Prostate gland (tissue), 2 donors: ENCODE results near the gene HOXA4.

Source experiments
- POLR2A ChIP-seq: fragments of 450-650 bp; IDR thresholded peaks from one replicate; pipeline ENCODE4 v1.6.1; 2016; ENCODE audit warnings: antibody characterized with exemption, mild to moderate bottlenecking
- POLR2AphosphoS5 ChIP-seq: sonication (generic); formaldehyde crosslinking; IDR thresholded peaks from one replicate; pipeline ENCODE4 v1.6.1; 2017; ENCODE audit warnings: antibody characterized with exemption
- TF ChIP-seq, protein P1 (sequence below), 4 experiments: fragments of 200-600 bp in 2 of 4; fragments of 450-650 bp in 2 of 4; sonication (generic) in 2 of 4; IDR thresholded peaks; 1 replicate in 3 of 4; 2 replicates in 1 of 4; pipeline ENCODE4 v1.5.1; 2016 to 2019; ENCODE audit warnings: antibody characterized with exemption in 4 of 4, mild to moderate bottlenecking in 2 of 4, moderate library complexity in 2 of 4

GRCh38 chr7:27105301-27106031 is 25.1 kb downstream of the HOXA4 start:
- TF ChIP-seq, protein P1, sequence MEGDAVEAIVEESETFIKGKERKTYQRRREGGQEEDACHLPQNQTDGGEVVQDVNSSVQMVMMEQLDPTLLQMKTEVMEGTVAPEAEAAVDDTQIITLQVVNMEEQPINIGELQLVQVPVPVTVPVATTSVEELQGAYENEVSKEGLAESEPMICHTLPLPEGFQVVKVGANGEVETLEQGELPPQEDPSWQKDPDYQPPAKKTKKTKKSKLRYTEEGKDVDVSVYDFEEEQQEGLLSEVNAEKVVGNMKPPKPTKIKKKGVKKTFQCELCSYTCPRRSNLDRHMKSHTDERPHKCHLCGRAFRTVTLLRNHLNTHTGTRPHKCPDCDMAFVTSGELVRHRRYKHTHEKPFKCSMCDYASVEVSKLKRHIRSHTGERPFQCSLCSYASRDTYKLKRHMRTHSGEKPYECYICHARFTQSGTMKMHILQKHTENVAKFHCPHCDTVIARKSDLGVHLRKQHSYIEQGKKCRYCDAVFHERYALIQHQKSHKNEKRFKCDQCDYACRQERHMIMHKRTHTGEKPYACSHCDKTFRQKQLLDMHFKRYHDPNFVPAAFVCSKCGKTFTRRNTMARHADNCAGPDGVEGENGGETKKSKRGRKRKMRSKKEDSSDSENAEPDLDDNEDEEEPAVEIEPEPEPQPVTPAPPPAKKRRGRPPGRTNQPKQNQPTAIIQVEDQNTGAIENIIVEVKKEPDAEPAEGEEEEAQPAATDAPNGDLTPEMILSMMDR (IDR thresholded peaks at IDR 0.05) = no peak
- TF ChIP-seq POLR2A (no peak), POLR2AphosphoS5 (no peak)
